ENCODE measurements around the gene ZCCHC9.
"Not testable (repeated sequence)": the region's sequence is repeated elsewhere in the genome, so short reads cannot be mapped to it uniquely, and the experiment has no call there.

GRCh38 chr5:81338213-81338612 is 36.8 kb downstream of the ZCCHC9 start:
- not testable (repeated sequence) for TF ChIP-seq CTCF (optimal IDR thresholded peaks at IDR 0.05 in 1 of 3, IDR thresholded peaks at IDR 0.05 in 1 of 3, conservative IDR thresholded peaks at IDR 0.05 in 1 of 3; ENCODE audit: extremely low read depth in 1 of 3, insufficient read depth in 2 of 3, low read length in 3 of 3); EZH2 (IDR thresholded peaks at IDR 0.05; ENCODE audit: low read length)
